Endothelial cell of umbilical vein (primary cell): Measurements from ENCODE around the gene SLIT1. TPM values are rescaled to one million over a fixed set of nuclear protein-coding genes. Genes with fewer than 3 reads are reported as not detected.

Experiments
- BruUV-seq: library from RNA; stranded (reverse); fragments of 400-500 nt; replicated peaks from 2 replicates; lab custom pipeline; 2021; lab: Mats Ljungman, UMichigan
- CTCF ChIA-PET: fragments of 300-600, 350-600 bp; sonication (Branson Sonifier 250); formaldehyde crosslinking; loops from one replicate; lab custom pipeline; 2021; ENCODE audit warnings: antibody characterized with exemption, inconsistent platforms; lab: Charles Lee
- POLR2A ChIA-PET: fragments of 300-600, 350-600 bp; sonication (Branson Sonifier 250); formaldehyde crosslinking; loops from one replicate; lab custom pipeline; 2021; ENCODE audit warnings: antibody characterized with exemption, inconsistent platforms; lab: Charles Lee
- DNase-seq: peaks from one replicate; pipeline ENCODE4 v3.0.0-alpha.2; 2011; ENCODE audit warnings: low read depth, low spot score
- FAIRE-seq: peaks from 2 replicates; lab custom pipeline; 2011; peaks lifted over from hg19 to GRCh38; lab: Jason Lieb, UNC
- H2AFZ ChIP-seq: 2 replicates; pipeline ENCODE4 v1.6.0; 2012; ENCODE audit warnings: low read depth, low read length, control low read depth, inconsistent platforms
- H3K27ac ChIP-seq: 2 replicates; pipeline ENCODE4 v1.5.1; 2011; ENCODE audit warnings: low read depth, mild to moderate bottlenecking, control low read depth, low read length, moderate library complexity; ENCODE audit not compliant: insufficient read depth
- H3K27me3 ChIP-seq, 2 experiments: 2 replicates each; pipeline versions ENCODE4 v1.6.0 to v1.6.1; 2011; ENCODE audit warnings: low read length in 2 of 2, mixed read lengths in 1 of 2; ENCODE audit not compliant: control insufficient read depth in 2 of 2, insufficient read depth in 2 of 2
- H3K36me3 ChIP-seq, 2 experiments: 2 replicates in 1 of 2; 3 replicates in 1 of 2; pipeline ENCODE4 v1.5.1; 2011; ENCODE audit warnings: low read length in 2 of 2, mild to moderate bottlenecking in 1 of 2, moderate library complexity in 1 of 2; ENCODE audit not compliant: control insufficient read depth in 2 of 2, insufficient read depth in 2 of 2; ENCODE audit errors: extremely low read depth in 1 of 2
- H3K4me1 ChIP-seq: 3 replicates; pipeline ENCODE4 v1.5.1; 2011; ENCODE audit warnings: mild to moderate bottlenecking, low read length; ENCODE audit not compliant: control insufficient read depth, insufficient read depth; ENCODE audit errors: extremely low read depth
- H3K4me2 ChIP-seq: 2 replicates; pipeline ENCODE4 v1.6.1; 2011; ENCODE audit warnings: low read length, control low read depth, mixed read lengths; ENCODE audit not compliant: insufficient read depth
- H3K4me3 ChIP-seq, 3 experiments: fragments of 200-600 bp in 1 of 3; sonication (generic), shearing (Covaris generic) in 1 of 3; replicated peaks in 1 of 3; 2 replicates each; pipeline ENCODE4 v1.5.1; 2011 to 2016; ENCODE audit warnings: control low read depth in 3 of 3, low read length in 3 of 3, mild to moderate bottlenecking in 2 of 3, inconsistent platforms in 1 of 3, low read depth in 1 of 3, moderate library complexity in 1 of 3; ENCODE audit not compliant: insufficient read depth in 1 of 3
- H3K79me2 ChIP-seq: 2 replicates; pipeline ENCODE4 v1.6.0; 2012; ENCODE audit warnings: low read length, inconsistent platforms; ENCODE audit not compliant: control insufficient read depth, insufficient read depth
- H3K9ac ChIP-seq: replicated peaks from 2 replicates; pipeline ENCODE3; 2011; ENCODE audit warnings: low read length, control low read depth; ENCODE audit not compliant: insufficient read depth; ENCODE audit errors: extremely low read depth
- H3K9me1 ChIP-seq: replicated peaks from 3 replicates; pipeline ENCODE4 v1.6.0; 2011; ENCODE audit warnings: mild to moderate bottlenecking, low read length; ENCODE audit not compliant: control insufficient read depth, insufficient read depth; ENCODE audit errors: extremely low read depth
- H3K9me3 ChIP-seq: replicated peaks from 2 replicates; pipeline ENCODE4 v1.5.1; 2012; ENCODE audit warnings: low read length, inconsistent platforms; ENCODE audit not compliant: control insufficient read depth, insufficient read depth
- H4K20me1 ChIP-seq: replicated peaks from 2 replicates; pipeline ENCODE3; 2011; ENCODE audit warnings: mild to moderate bottlenecking, low read length; ENCODE audit not compliant: control insufficient read depth, insufficient read depth; ENCODE audit errors: extremely low read depth
- EZH2 ChIP-seq: IDR thresholded peaks from 2 replicates; pipeline ENCODE4 v1.6.1; 2012; ENCODE audit warnings: borderline replicate concordance, low read depth, mild to moderate bottlenecking, moderate library complexity, low read length, inconsistent platforms; ENCODE audit not compliant: severe bottlenecking
- FOS ChIP-seq: IDR thresholded peaks from 2 replicates; pipeline ENCODE4 v1.6.1; 2011; ENCODE audit warnings: mild to moderate bottlenecking, low read length, moderate library complexity, borderline replicate concordance; ENCODE audit not compliant: insufficient read depth
- GATA2 ChIP-seq: IDR thresholded peaks from 2 replicates; pipeline ENCODE4 v1.7.0; 2011; ENCODE audit warnings: low read depth, mild to moderate bottlenecking, moderate library complexity, mixed read lengths, low read length; ENCODE audit not compliant: insufficient read length, insufficient read depth
- JUN ChIP-seq: IDR thresholded peaks from 2 replicates; pipeline ENCODE4 v1.6.1; 2011; ENCODE audit warnings: borderline replicate concordance, low read depth; ENCODE audit not compliant: insufficient read length, insufficient read depth
- MYC ChIP-seq: IDR thresholded peaks from one replicate; pipeline ENCODE4 v1.6.1; 2011; ENCODE audit warnings: mild to moderate bottlenecking, low read depth, low read length
- POLR2A ChIP-seq: IDR thresholded peaks from 2 replicates; pipeline ENCODE4 v1.6.1; 2012; ENCODE audit warnings: low read depth, mild to moderate bottlenecking, control low read depth, low read length
- POLR2AphosphoS5 ChIP-seq: IDR thresholded peaks from 2 replicates; pipeline ENCODE4 v1.6.1; 2012; ENCODE audit warnings: low read depth, mild to moderate bottlenecking, control low read depth, low read length, moderate library complexity; ENCODE audit not compliant: insufficient read depth
- dilution Hi-C: fragments of 300-500 bp; cut with MboI; formaldehyde crosslinking; loops from one replicate; pipeline ENCODE4 v1.15.0; 2019; ENCODE audit warnings: low sequenced_read_pairs; ENCODE audit not compliant: extremely low pct_ligation_motif_present
- intact Hi-C: fragments of 100-400 bp; cut with micrococcal nuclease; formaldehyde crosslinking; loops from one replicate; pipeline ENCODE4 v1.10.0; 2022
- polyA plus RNA-seq, 4 experiments: library from polyadenylated mRNA; depleted of rRNA in 3 of 4; stranded (reverse) in 3 of 4; unstranded in 1 of 4; fragments of >200 nt; gene quantifications; 2 replicates each; pipeline versions ENCODE4 v1.2.1 to v1.2.3, GENCODE V29; 2011 to 2012; ENCODE audit warnings: missing spikeins in 1 of 4
- total RNA-seq: library from RNA; stranded (reverse); gene quantifications from 2 replicates; pipeline ENCODE4 v1.2.3, GENCODE V29; 2021
- TF ChIP-seq, protein P1 (sequence below): IDR thresholded peaks from 2 replicates; pipeline ENCODE4 v1.6.1; 2011; ENCODE audit not compliant: insufficient read depth, insufficient read length
- TF ChIP-seq, protein P2 (sequence below), 2 donors: IDR thresholded peaks; 1 replicate in 1 of 2; 2 replicates in 1 of 2; pipeline ENCODE4 v1.5.1; 2011; ENCODE audit warnings: low read length in 2 of 2, mild to moderate bottlenecking in 2 of 2, moderate library complexity in 2 of 2, control low read depth in 1 of 2, inconsistent platforms in 1 of 2, low read depth in 1 of 2; ENCODE audit not compliant: insufficient read depth in 1 of 2; ENCODE audit errors: extremely low read depth in 1 of 2

SLIT1 gene
- total and polyA plus RNA-seq, 2 donors (not counting 3 experiments of a cell fraction or from before 2014, with no cell fraction given): 0.04 to 0.20 TPM

DNA sequence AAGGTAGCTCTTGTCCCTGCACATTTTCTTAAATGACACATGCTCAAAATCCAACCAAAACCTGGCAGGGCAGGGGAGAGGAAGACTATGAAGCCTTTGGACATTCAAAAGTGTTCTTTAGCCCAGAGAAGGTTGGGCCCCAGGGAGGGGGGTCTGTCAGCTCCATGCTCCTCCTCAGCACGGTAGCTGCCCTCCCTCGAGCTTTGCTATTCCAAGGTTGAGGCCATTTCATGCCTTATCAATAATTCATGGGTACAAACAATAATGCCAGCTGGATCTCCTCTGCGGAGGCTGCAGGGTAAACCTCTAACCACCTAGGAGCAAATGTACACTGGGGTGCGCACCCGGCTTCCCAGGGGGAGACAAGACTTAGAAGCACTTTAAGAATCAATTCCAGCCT, 61.5 kb downstream of the SLIT1 start:
- CTCF ChIA-PET: interaction anchor here (0.6 to 1.8 kb wide), 2 partner anchors 51 to 213 kb away, joined by 3 to 7 read pairs; no protein-coding TSS in a partner anchor
- DNase-seq (no peak), FAIRE-seq (no peak)
- no peak overlapping the region for H2AFZ ChIP-seq
- H3K4me2 ChIP-seq: no peak overlapping the region
- H3K4me3 ChIP-seq: no peak overlapping the region
- no peaks in the 10 kb centered on the region for H4K20me1 ChIP-seq
- H3K36me3 ChIP-seq: no peaks in the 10 kb centered on the region
- no peaks in the 10 kb centered on the region for H3K9me1 ChIP-seq
- POLR2A ChIA-PET: no interaction called here
- no TSS peak for BruUV-seq
- no peaks in the 10 kb centered on the region for H3K9me3 ChIP-seq
- no peaks in the 10 kb centered on the region for H3K79me2 ChIP-seq
- no peak for TF ChIP-seq EZH2
- H3K27me3 ChIP-seq: peaks cover 2 to 4% of the 10 kb centered on the region in 2 experiments
- dilution Hi-C loops: no loop called here
- H3K27ac ChIP-seq: no peak overlapping the region
- H3K4me1 ChIP-seq: no peaks in the 10 kb centered on the region
- H3K9ac ChIP-seq: no peak overlapping the region
- intact Hi-C loops: no loop called here

DNA sequence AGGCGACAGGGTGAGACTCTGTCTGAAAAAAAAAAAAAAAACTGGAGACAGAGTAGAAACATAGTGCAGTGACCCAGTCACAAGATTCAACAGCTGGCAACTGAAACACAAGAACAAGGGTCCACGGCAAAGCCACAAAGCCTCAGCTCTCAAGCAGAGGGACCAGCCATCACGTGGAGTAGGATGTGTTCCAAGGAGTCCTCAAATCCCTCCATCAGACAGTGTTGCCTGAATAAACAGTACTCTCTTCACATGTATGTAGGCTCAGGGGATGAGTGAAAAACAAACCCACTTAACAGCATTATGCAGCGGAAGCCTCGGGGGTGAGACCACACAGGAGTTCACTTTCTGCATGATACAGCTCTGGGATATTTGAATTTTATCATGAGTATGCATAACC, 62.0 kb downstream of the SLIT1 start:
- CTCF ChIA-PET: interaction anchor here (1.2 to 1.8 kb wide), 2 partner anchors 51 to 73 kb away, joined by 3 to 7 read pairs; no protein-coding TSS in a partner anchor
- FAIRE-seq (no peak), DNase-seq (no peak)
- Histone ChIP-seq H3K4me2 (no peak overlapping the region), H3K9me3 (no peaks in the 10 kb centered on the region), H4K20me1 (no peaks in the 10 kb centered on the region), H3K9me1 (no peaks in the 10 kb centered on the region), H2AFZ (no peak overlapping the region), H3K4me1 (no peaks in the 10 kb centered on the region), H3K36me3 (no peaks in the 10 kb centered on the region), H3K27me3 (peaks cover 2 to 7% of the 10 kb centered on the region in 2 experiments), H3K9ac (no peak overlapping the region), H3K4me3 (no peak overlapping the region), H3K79me2 (no peaks in the 10 kb centered on the region), H3K27ac (no peak overlapping the region)
- no peak for TF ChIP-seq EZH2
- TF ChIP-seq, protein P1, sequence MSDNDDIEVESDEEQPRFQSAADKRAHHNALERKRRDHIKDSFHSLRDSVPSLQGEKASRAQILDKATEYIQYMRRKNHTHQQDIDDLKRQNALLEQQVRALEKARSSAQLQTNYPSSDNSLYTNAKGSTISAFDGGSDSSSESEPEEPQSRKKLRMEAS: no peak
- no peak for TF ChIP-seq FOS
- TF ChIP-seq, protein P2, sequence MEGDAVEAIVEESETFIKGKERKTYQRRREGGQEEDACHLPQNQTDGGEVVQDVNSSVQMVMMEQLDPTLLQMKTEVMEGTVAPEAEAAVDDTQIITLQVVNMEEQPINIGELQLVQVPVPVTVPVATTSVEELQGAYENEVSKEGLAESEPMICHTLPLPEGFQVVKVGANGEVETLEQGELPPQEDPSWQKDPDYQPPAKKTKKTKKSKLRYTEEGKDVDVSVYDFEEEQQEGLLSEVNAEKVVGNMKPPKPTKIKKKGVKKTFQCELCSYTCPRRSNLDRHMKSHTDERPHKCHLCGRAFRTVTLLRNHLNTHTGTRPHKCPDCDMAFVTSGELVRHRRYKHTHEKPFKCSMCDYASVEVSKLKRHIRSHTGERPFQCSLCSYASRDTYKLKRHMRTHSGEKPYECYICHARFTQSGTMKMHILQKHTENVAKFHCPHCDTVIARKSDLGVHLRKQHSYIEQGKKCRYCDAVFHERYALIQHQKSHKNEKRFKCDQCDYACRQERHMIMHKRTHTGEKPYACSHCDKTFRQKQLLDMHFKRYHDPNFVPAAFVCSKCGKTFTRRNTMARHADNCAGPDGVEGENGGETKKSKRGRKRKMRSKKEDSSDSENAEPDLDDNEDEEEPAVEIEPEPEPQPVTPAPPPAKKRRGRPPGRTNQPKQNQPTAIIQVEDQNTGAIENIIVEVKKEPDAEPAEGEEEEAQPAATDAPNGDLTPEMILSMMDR (IDR thresholded peaks at IDR 0.05; ENCODE audit: extremely low read depth in 1 of 2, insufficient read depth in 1 of 2, low read depth in 1 of 2, low read length in 2 of 2): no peak
- TF ChIP-seq GATA2: no peak
- no peak for TF ChIP-seq POLR2AphosphoS5
- no peak for TF ChIP-seq POLR2A
- no peak for TF ChIP-seq MYC
- TF ChIP-seq JUN: no peak
- intact Hi-C loops: no loop called here
- dilution Hi-C loops: no loop called here
- no TSS peak for BruUV-seq
- POLR2A ChIA-PET: no interaction called here
